GM10266 (cell line): ENCODE results near the gene OTUD7B.

Experiments used
- DNase-seq: peaks from one replicate; pipeline ENCODE4 v3.0.0; 2012; ENCODE audit errors: extremely low spot score
- TF ChIP-seq, protein P1 (sequence below): IDR thresholded peaks from 2 replicates; pipeline ENCODE4 v1.5.1; 2012; ENCODE audit warnings: mild to moderate bottlenecking, low read depth; ENCODE audit not compliant: control insufficient read depth, insufficient read depth; ENCODE audit errors: missing control alignments

The OTUD7B gene

DNA sequence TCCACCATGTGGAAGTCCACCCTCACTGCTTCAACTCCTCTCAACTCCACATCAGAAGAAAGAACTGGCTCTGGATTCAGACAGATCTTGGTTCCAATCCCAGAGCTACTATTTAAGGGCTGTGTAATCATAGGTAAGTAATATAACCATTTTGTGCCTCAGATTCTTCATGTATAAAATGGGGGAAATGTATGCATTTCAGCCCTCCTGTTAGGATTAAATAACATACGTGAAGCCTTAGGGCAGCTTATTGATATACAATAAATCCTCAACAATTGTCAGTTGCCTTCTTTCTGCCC lies 23.3 kb downstream of the OTUD7B start:
- TF ChIP-seq, protein P1, sequence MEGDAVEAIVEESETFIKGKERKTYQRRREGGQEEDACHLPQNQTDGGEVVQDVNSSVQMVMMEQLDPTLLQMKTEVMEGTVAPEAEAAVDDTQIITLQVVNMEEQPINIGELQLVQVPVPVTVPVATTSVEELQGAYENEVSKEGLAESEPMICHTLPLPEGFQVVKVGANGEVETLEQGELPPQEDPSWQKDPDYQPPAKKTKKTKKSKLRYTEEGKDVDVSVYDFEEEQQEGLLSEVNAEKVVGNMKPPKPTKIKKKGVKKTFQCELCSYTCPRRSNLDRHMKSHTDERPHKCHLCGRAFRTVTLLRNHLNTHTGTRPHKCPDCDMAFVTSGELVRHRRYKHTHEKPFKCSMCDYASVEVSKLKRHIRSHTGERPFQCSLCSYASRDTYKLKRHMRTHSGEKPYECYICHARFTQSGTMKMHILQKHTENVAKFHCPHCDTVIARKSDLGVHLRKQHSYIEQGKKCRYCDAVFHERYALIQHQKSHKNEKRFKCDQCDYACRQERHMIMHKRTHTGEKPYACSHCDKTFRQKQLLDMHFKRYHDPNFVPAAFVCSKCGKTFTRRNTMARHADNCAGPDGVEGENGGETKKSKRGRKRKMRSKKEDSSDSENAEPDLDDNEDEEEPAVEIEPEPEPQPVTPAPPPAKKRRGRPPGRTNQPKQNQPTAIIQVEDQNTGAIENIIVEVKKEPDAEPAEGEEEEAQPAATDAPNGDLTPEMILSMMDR: no peak
- DNase-seq: no peak

DNA sequence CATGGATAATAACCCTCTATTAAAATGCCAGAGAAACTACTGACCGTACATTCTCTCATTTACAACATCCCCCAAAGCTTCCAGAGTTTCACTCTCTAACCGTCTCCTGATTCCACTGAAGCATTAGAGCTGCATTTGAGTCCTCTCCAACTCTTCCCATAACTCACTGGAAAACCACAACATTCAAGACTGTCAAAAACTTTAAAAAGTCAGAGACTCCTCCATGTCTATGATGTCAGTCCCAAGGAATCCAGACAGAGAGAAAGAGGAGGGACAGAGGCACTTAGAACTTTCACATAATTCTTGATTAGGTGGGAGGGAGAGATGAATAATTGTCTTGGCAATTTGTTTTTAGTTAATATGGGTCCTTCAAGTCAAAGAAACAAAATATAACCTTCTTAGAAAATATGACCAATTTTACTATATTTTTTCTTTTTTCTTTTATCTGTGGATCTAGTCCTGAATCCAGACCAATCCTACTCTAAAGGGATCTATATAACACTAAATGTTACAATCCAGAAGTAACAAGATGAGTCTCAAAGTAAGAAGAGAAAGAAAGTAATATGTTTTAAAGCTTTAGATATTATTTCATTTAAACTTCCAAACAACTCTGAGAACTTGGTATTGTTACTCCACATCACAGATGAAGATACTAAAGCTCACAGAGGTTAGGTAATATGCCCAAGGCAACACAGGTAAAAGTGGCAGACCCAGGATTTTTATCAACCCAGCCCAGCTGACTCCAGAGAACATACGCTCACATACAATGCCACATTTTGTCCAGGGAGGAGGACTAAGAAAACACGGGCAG lies 23.8 kb downstream of the OTUD7B start:
- DNase-seq: no peak
- TF ChIP-seq, protein P1: no peak

- DNase-seq: no peak
- TF ChIP-seq, protein P1: no peak
Measured at GRCh38 chr1:149979972-149980540, 30.5 kb downstream of the OTUD7B start.

GRCh38 chr1:149979245-149979971 lies 31.1 kb downstream of the OTUD7B start:
- TF ChIP-seq, protein P1: no peak
- DNase-seq: no peak

DNA sequence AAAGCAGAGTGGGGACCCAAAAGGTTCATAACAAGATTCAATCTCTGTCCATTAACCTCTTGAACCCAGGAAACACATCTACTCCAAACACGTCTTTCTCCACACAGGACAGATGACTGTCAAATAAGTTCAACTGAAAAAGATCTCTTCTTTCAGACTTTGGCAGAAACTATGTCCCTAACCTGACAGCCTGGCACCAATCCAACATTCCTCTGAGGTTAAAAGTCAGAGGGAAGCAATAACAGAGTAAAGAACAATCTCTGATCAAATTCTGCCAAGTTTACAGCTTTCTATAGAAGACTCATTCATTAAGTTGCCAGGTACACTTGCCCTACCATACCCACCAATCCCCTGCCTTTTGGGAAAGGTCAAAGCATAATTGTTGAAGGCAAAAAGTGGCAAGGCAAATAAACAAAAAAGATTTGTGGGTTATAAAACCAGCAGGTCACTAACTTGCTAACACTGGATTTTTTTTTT lies 31.9 kb downstream of the OTUD7B start:
- no peak for DNase-seq
- TF ChIP-seq, protein P1: no peak

GRCh38 chr1:149977345-149977744 lies 33.2 kb downstream of the OTUD7B start:
- TF ChIP-seq, protein P1: no peak
- no peak for DNase-seq
